HepG2 (cell line): ENCODE data around the gene WDR45B. TPM values are rescaled to one million over a fixed set of nuclear protein-coding genes. Genes with fewer than 3 reads are reported as not detected.

ENCODE experiments used
- ARHGAP35 ChIP-seq: sonication (generic); formaldehyde crosslinking; IDR thresholded peaks from 2 replicates; pipeline ENCODE4 v1.9.0; 2022; ENCODE audit warnings: mild to moderate bottlenecking, inconsistent platforms, moderate library complexity, missing genetic modification reagents, borderline replicate concordance
- DPF2 ChIP-seq: sonication (generic); formaldehyde crosslinking; IDR thresholded peaks from 2 replicates; pipeline ENCODE4 v1.4.0; 2020; ENCODE audit warnings: mild to moderate bottlenecking, low read depth, missing genetic modification reagents, borderline replicate concordance
- EP300 ChIP-seq, 3 experiments: sonication (generic) in 1 of 3; formaldehyde crosslinking in 1 of 3; IDR thresholded peaks; 2 replicates each; pipeline versions ENCODE4 v1.5.1 to v1.6.1; 2011 to 2020; ENCODE audit warnings: low read depth in 2 of 3, low read length in 2 of 3, borderline replicate concordance in 1 of 3, improper control_type of control experiment in 1 of 3, mild to moderate bottlenecking in 1 of 3, missing genetic modification reagents in 1 of 3, moderate library complexity in 1 of 3
- ETV6 ChIP-seq: sonication (generic); formaldehyde crosslinking; conservative IDR thresholded peaks from 2 replicates; pipeline ENCODE4 v1.4.0; 2020; ENCODE audit warnings: missing genetic modification reagents
- GLI4 ChIP-seq: sonication (generic); formaldehyde crosslinking; IDR thresholded peaks from 2 replicates; pipeline ENCODE4 v1.5.1; 2020; ENCODE audit warnings: missing genetic modification reagents, mild to moderate bottlenecking, moderate library complexity, borderline replicate concordance
- HNRNPL ChIP-seq: fragments of 200-400 bp; formaldehyde crosslinking; IDR thresholded peaks from 2 replicates; pipeline ENCODE4 v1.6.1; 2017; ENCODE audit warnings: mild to moderate bottlenecking, low read depth, low read length
- ISX ChIP-seq: sonication (generic); formaldehyde crosslinking; conservative IDR thresholded peaks from 2 replicates; pipeline ENCODE4 v1.5.0; 2020; ENCODE audit warnings: missing genetic modification reagents
- KDM5A ChIP-seq: fragments of 200-600 bp; sonication (generic); IDR thresholded peaks from 2 replicates; pipeline ENCODE4 v1.7.0; 2018; ENCODE audit warnings: antibody characterized with exemption, mild to moderate bottlenecking, low read length, borderline replicate concordance
- MIER2 ChIP-seq: IDR thresholded peaks from 2 replicates; pipeline ENCODE4 v1.6.1; 2016; ENCODE audit warnings: missing biosample characterization, missing genetic modification reagents
- SALL1 ChIP-seq: sonication (generic); formaldehyde crosslinking; IDR thresholded peaks from 2 replicates; pipeline ENCODE4 v1.8.0; 2022; ENCODE audit warnings: mild to moderate bottlenecking, missing genetic modification reagents
- SRSF9 ChIP-seq: fragments of 200-400 bp; formaldehyde crosslinking; IDR thresholded peaks from 2 replicates; pipeline ENCODE4 v1.6.1; 2018; ENCODE audit warnings: borderline replicate concordance, mild to moderate bottlenecking, low read depth, low read length; ENCODE audit not compliant: insufficient read depth, poor library complexity, severe bottlenecking
- ZNF430 ChIP-seq: sonication (generic); formaldehyde crosslinking; IDR thresholded peaks from 2 replicates; pipeline ENCODE4 v1.9.0; 2021; ENCODE audit warnings: mild to moderate bottlenecking, missing genetic modification reagents
- ZNF879 ChIP-seq: sonication (generic); formaldehyde crosslinking; IDR thresholded peaks from 2 replicates; pipeline ENCODE4 v1.8.1; 2023; ENCODE audit warnings: missing genetic modification reagents
- ZSCAN22 ChIP-seq: sonication (generic); formaldehyde crosslinking; IDR thresholded peaks from 2 replicates; pipeline ENCODE4 v1.4.0; 2020; ENCODE audit warnings: mild to moderate bottlenecking, missing genetic modification reagents
- polyA plus RNA-seq, 8 experiments: library from polyadenylated mRNA; depleted of rRNA in 3 of 8; stranded (reverse) in 7 of 8; unstranded in 1 of 8; fragments of >200 nt; fragmentation: Illumina TruSeq in 4 of 8; extraction: Trizol in 4 of 8; gene quantifications; 2 replicates each; pipeline versions ENCODE4 v1.2.1 to v1.2.3, GENCODE V29; 2011 to 2016; ENCODE audit warnings: low read depth in 4 of 8, missing spikeins in 1 of 8, mixed read lengths in 1 of 8; ENCODE audit not compliant: insufficient read depth in 1 of 8
- total RNA-seq, 5 experiments: library from RNA; depleted of rRNA; stranded (reverse); fragments of >200 nt; fragmentation: Illumina TruSeq; extraction: Trizol; gene quantifications; 2 replicates each; pipeline ENCODE4 v1.2.3, GENCODE V29; 2016; ENCODE audit warnings: low read depth in 1 of 5
- TF ChIP-seq, protein P1 (sequence below): sonication (generic); formaldehyde crosslinking; IDR thresholded peaks from 2 replicates; pipeline ENCODE4 v1.9.0; 2021; ENCODE audit warnings: missing genetic modification reagents, borderline replicate concordance
- TF ChIP-seq, protein P2 (sequence below): fragments of 450-650 bp; IDR thresholded peaks from 2 replicates; pipeline ENCODE4 v1.6.1; 2017
- TF ChIP-seq, protein P3 (sequence below): sonication (generic); formaldehyde crosslinking; IDR thresholded peaks from 2 replicates; pipeline ENCODE4 v1.5.1; 2020; ENCODE audit warnings: mild to moderate bottlenecking, missing genetic modification reagents, moderate library complexity
- TF ChIP-seq, protein P4 (sequence below): sonication (generic); formaldehyde crosslinking; IDR thresholded peaks from 2 replicates; pipeline ENCODE4; 2020; ENCODE audit warnings: missing genetic modification reagents, mild to moderate bottlenecking, borderline replicate concordance

Gene WDR45B
- total and polyA plus RNA-seq, 2 of the 13 experiments (the other 11 are each of a cell fraction or from before 2014, with no cell fraction given): 86.2 to 155 TPM

DNA sequence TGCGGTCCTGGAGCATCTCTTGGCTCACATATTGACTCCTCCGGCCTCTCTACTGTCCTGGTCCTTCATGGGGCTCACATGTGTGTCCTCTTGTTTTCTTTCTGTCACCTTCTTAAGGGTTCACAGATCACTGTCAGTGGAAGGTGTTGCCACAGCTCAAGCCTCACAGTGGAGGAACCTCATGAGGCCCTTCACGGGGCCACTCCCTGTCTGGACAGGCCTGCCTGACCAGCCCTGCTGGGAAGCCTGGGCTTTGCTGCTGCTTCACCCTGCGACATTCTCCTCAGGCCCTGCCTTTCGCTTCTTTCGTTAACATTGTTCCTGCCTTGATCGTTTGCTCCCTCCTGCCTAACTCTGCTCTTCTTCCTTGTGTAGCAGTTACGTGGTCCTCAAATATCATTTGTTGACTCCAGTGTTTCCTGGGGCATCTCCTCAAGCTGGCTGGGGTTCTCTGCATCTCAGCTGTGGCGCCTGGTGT is 55.9 kb downstream of the WDR45B start (continued):
- TF ChIP-seq EP300 (IDR thresholded peaks at IDR 0.05; ENCODE audit: low read depth in 2 of 2, low read length in 2 of 2) (no peak), EP300 (CRISPR knock-in tag; IDR thresholded peaks at IDR 0.05; ENCODE audit: borderline replicate concordance) (no peak), SRSF9 (no peak), DPF2 (CRISPR knock-in tag) (no peak), HNRNPL (no peak), ETV6 (no peak), GLI4 (CRISPR knock-in tag) (no peak), KDM5A (no peak), SALL1 (0 out of 2 replicates have a peak, but pooled peaks have one; percentile 33), ZNF879 (CRISPR knock-in tag) (no peak), ZNF430 (CRISPR knock-in tag) (no peak), ZSCAN22 (CRISPR knock-in tag) (no peak), ARHGAP35 (no peak), MIER2 (CRISPR knock-in tag) (no peak), ISX (no peak)
- TF ChIP-seq, protein P1, sequence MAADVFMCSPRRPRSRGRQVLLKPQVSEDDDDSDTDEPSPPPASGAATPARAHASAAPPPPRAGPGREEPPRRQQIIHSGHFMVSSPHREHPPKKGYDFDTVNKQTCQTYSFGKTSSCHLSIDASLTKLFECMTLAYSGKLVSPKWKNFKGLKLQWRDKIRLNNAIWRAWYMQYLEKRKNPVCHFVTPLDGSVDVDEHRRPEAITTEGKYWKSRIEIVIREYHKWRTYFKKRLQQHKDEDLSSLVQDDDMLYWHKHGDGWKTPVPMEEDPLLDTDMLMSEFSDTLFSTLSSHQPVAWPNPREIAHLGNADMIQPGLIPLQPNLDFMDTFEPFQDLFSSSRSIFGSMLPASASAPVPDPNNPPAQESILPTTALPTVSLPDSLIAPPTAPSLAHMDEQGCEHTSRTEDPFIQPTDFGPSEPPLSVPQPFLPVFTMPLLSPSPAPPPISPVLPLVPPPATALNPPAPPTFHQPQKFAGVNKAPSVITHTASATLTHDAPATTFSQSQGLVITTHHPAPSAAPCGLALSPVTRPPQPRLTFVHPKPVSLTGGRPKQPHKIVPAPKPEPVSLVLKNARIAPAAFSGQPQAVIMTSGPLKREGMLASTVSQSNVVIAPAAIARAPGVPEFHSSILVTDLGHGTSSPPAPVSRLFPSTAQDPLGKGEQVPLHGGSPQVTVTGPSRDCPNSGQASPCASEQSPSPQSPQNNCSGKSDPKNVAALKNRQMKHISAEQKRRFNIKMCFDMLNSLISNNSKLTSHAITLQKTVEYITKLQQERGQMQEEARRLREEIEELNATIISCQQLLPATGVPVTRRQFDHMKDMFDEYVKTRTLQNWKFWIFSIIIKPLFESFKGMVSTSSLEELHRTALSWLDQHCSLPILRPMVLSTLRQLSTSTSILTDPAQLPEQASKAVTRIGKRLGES (CRISPR knock-in tag): no peak
- TF ChIP-seq, protein P2, sequence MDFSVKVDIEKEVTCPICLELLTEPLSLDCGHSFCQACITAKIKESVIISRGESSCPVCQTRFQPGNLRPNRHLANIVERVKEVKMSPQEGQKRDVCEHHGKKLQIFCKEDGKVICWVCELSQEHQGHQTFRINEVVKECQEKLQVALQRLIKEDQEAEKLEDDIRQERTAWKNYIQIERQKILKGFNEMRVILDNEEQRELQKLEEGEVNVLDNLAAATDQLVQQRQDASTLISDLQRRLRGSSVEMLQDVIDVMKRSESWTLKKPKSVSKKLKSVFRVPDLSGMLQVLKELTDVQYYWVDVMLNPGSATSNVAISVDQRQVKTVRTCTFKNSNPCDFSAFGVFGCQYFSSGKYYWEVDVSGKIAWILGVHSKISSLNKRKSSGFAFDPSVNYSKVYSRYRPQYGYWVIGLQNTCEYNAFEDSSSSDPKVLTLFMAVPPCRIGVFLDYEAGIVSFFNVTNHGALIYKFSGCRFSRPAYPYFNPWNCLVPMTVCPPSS: no peak
- TF ChIP-seq, protein P3, sequence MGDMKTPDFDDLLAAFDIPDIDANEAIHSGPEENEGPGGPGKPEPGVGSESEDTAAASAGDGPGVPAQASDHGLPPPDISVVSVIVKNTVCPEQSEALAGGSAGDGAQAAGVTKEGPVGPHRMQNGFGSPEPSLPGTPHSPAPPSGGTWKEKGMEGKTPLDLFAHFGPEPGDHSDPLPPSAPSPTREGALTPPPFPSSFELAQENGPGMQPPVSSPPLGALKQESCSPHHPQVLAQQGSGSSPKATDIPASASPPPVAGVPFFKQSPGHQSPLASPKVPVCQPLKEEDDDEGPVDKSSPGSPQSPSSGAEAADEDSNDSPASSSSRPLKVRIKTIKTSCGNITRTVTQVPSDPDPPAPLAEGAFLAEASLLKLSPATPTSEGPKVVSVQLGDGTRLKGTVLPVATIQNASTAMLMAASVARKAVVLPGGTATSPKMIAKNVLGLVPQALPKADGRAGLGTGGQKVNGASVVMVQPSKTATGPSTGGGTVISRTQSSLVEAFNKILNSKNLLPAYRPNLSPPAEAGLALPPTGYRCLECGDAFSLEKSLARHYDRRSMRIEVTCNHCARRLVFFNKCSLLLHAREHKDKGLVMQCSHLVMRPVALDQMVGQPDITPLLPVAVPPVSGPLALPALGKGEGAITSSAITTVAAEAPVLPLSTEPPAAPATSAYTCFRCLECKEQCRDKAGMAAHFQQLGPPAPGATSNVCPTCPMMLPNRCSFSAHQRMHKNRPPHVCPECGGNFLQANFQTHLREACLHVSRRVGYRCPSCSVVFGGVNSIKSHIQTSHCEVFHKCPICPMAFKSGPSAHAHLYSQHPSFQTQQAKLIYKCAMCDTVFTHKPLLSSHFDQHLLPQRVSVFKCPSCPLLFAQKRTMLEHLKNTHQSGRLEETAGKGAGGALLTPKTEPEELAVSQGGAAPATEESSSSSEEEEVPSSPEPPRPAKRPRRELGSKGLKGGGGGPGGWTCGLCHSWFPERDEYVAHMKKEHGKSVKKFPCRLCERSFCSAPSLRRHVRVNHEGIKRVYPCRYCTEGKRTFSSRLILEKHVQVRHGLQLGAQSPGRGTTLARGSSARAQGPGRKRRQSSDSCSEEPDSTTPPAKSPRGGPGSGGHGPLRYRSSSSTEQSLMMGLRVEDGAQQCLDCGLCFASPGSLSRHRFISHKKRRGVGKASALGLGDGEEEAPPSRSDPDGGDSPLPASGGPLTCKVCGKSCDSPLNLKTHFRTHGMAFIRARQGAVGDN (CRISPR knock-in tag): peak; percentile 55
- TF ChIP-seq, protein P4, sequence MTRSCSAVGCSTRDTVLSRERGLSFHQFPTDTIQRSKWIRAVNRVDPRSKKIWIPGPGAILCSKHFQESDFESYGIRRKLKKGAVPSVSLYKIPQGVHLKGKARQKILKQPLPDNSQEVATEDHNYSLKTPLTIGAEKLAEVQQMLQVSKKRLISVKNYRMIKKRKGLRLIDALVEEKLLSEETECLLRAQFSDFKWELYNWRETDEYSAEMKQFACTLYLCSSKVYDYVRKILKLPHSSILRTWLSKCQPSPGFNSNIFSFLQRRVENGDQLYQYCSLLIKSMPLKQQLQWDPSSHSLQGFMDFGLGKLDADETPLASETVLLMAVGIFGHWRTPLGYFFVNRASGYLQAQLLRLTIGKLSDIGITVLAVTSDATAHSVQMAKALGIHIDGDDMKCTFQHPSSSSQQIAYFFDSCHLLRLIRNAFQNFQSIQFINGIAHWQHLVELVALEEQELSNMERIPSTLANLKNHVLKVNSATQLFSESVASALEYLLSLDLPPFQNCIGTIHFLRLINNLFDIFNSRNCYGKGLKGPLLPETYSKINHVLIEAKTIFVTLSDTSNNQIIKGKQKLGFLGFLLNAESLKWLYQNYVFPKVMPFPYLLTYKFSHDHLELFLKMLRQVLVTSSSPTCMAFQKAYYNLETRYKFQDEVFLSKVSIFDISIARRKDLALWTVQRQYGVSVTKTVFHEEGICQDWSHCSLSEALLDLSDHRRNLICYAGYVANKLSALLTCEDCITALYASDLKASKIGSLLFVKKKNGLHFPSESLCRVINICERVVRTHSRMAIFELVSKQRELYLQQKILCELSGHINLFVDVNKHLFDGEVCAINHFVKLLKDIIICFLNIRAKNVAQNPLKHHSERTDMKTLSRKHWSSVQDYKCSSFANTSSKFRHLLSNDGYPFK (CRISPR knock-in tag): no peak
